Fibroblast of villous mesenchyme (primary cell): ENCODE measurements around the gene CEP20. TPM values are rescaled to one million over a fixed set of nuclear protein-coding genes. Genes with fewer than 3 reads are reported as not detected.

Source experiments
- DNase-seq: peaks from one replicate; pipeline ENCODE4 v3.0.0-alpha.2; 2010; ENCODE audit warnings: low read depth
- H3K4me3 ChIP-seq: 2 replicates; pipeline ENCODE4 v1.5.1; 2011; ENCODE audit warnings: low read depth, mild to moderate bottlenecking, low read length
- total RNA-seq: library from RNA; depleted of rRNA; stranded (reverse); fragments of >200 nt; gene quantifications from 2 replicates; pipeline ENCODE4 v1.2.3, GENCODE V29; 2012
- TF ChIP-seq, protein P1 (sequence below): IDR thresholded peaks from 2 replicates; pipeline ENCODE4 v1.5.1; 2012; ENCODE audit warnings: low read depth, mild to moderate bottlenecking, low read length; ENCODE audit not compliant: insufficient read depth

The CEP20 gene
- total RNA-seq, 1 donor: 50.1 TPM

DNA sequence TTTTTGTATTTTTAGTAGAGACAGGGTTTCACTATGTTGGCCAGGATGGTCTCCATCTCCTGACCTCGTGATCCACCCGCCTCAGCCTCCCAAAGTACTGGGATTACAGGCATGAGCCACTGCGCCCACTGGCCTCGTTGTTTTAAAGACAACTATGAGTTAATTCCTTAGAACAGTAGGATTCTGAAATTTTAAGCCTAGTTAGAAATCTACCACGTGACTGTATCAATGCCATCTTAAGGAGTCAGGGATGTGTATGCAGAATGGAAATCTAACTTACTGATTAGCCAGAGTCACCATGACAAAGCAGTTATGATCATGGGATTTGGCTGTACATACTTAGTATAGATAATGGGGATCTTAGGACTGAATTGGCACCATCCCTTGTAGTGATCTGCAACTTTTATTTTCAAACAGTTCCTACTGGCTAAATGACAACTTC lies 2.8 kb downstream of the CEP20 start:
- peak; percentile 41 for DNase-seq
- TF ChIP-seq, protein P1, sequence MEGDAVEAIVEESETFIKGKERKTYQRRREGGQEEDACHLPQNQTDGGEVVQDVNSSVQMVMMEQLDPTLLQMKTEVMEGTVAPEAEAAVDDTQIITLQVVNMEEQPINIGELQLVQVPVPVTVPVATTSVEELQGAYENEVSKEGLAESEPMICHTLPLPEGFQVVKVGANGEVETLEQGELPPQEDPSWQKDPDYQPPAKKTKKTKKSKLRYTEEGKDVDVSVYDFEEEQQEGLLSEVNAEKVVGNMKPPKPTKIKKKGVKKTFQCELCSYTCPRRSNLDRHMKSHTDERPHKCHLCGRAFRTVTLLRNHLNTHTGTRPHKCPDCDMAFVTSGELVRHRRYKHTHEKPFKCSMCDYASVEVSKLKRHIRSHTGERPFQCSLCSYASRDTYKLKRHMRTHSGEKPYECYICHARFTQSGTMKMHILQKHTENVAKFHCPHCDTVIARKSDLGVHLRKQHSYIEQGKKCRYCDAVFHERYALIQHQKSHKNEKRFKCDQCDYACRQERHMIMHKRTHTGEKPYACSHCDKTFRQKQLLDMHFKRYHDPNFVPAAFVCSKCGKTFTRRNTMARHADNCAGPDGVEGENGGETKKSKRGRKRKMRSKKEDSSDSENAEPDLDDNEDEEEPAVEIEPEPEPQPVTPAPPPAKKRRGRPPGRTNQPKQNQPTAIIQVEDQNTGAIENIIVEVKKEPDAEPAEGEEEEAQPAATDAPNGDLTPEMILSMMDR: no peak
- no peak overlapping the region for H3K4me3 ChIP-seq

GRCh38 chr16:15882563-15882962 lies 5.8 kb downstream of the CEP20 start:
- no peak for DNase-seq
- H3K4me3 ChIP-seq: no peak overlapping the region
- TF ChIP-seq, protein P1: no peak

DNA sequence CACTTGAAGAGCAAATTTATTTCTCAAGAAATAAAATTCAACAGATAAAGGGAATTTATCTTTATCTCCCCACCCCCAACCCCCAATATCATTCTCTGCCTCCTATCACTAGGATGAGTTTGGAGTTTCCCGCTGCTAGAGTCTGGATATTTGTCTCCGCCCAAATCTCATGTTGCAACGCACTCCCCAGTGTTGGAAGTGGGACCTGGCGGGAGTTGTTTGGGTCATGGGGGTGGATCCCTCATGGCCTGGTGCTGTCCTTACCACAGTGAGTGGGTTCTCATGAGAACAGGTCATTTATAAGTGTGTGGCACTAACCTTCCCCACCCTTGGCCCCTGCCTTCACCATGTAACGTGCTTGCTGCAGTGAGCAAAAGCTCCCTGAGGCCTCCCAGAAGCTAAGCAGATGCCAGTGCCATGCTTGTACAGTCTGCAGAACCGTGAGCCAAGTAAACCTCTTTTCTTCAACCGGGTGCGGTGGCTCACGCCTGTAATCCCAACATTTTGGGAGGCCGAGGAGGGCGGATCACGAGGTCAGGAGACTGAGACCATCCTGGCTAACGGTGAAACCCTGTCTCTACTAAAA lies 6.5 kb downstream of the CEP20 start:
- TF ChIP-seq, protein P1: no peak

GRCh38 chr16:15880434-15881308 lies 7.7 kb downstream of the CEP20 start:
- no peak overlapping the region for H3K4me3 ChIP-seq
- DNase-seq: no peak
- TF ChIP-seq, protein P1: no peak

More for the DNA sequence above, 6.5 kb downstream of the CEP20 start:
- DNase-seq: no peak
- H3K4me3 ChIP-seq: no peak overlapping the region

- TF ChIP-seq, protein P1: no peak
- no peak overlapping the region for H3K4me3 ChIP-seq
- DNase-seq: peak; percentile 85
These were observed 9.1 kb downstream of the CEP20 start for GRCh38 chr16:15879255-15879811.

DNA sequence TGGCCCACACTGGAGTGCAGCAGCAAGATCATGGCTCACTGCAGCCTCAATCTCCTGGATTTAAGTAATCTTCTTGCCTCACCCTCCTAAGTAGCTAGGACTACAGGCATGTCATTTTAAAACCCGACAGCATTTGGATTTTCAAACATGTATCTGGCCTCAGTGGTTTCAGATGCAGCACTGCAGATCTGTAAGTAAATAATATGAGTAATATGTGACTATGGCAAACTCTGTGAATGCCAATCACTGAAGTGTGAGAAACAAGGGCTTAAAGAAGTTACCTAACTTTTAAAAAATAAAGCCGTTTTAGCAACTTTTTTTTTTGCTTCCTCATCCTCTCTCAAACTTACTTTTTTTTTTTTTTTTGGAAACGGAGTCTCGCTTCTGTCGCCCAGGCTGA lies 11.9 kb downstream of the CEP20 start:
- no peak for DNase-seq
- no peak overlapping the region for H3K4me3 ChIP-seq
- TF ChIP-seq, protein P1: no peak
